Vagina (tissue), 2 donors: ENCODE data around the gene LIN7C.

Experiments
- CTCF ChIP-seq, 3 experiments: fragments of 450-650 bp in 2 of 3; fragments of 200-600 bp in 1 of 3; sonication (generic) in 1 of 3; IDR thresholded peaks; one replicate each; pipeline ENCODE4 v1.5.1; 2017 to 2019; ENCODE audit warnings: antibody characterized with exemption in 3 of 3, mild to moderate bottlenecking in 2 of 3, moderate library complexity in 2 of 3
- POLR2A ChIP-seq, 2 donors: fragments of 450-650 bp; IDR thresholded peaks; one replicate each; pipeline ENCODE4 v1.6.1; 2017; ENCODE audit warnings: antibody characterized with exemption in 2 of 2, mild to moderate bottlenecking in 2 of 2, moderate library complexity in 2 of 2
- POLR2AphosphoS5 ChIP-seq, 2 donors: sonication (generic); formaldehyde crosslinking; IDR thresholded peaks; one replicate each; pipeline ENCODE4 v1.9.0; 2017; ENCODE audit warnings: antibody characterized with exemption in 2 of 2, mild to moderate bottlenecking in 2 of 2, low read depth in 1 of 2; ENCODE audit not compliant: insufficient read depth in 1 of 2

GRCh38 chr11:27459191-27459590, 47.4 kb downstream of the LIN7C start:
- TF ChIP-seq POLR2AphosphoS5 (IDR thresholded peaks at IDR 0.05; ENCODE audit: insufficient read depth in 1 of 2, low read depth in 1 of 2) (no peak), CTCF (IDR thresholded peaks at IDR 0.05) (no peak), POLR2A (IDR thresholded peaks at IDR 0.05) (no peak)
